Measurements from ENCODE around the gene ANAPC13. TPM values are rescaled to one million over a fixed set of nuclear protein-coding genes. Genes with fewer than 3 reads are reported as not detected.

The ANAPC13 gene
- polyA plus RNA-seq, 1 donor from 2014 or later, result 178 TPM

DNA sequence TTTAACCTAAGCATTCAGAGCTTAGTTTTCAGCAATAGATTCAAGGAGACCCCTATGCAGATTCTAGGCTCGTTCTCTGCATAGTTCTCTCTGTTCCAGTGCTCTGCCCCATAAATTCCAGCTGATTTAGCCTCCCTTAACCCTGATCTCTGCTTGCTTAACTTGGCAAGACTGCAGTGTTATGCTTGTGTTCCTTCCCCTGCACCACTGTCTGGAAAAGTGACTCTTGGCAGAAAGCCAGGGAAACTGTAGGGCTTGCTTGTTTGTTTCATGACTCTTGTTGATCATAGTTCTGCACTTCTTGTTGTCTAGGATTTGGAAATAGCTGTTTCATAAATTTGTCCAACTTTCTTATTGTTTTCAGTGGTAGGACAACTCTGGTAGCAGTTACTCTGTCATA is 40.1 kb downstream of the ANAPC13 start:
- TF ChIP-seq POLR2AphosphoS5 (IDR thresholded peaks at IDR 0.05) (no peak), RAD21 (conservative IDR thresholded peaks at IDR 0.05) (no peak), EZH2 (IDR thresholded peaks at IDR 0.05; ENCODE audit: borderline replicate concordance, insufficient read depth, low read length, poor library complexity, severe bottlenecking) (no peak), TAF1 (IDR thresholded peaks at IDR 0.05; ENCODE audit: low read depth) (no peak), MXI1 (conservative IDR thresholded peaks at IDR 0.05; ENCODE audit: poor library complexity, severe bottlenecking) (no peak), SMC3 (conservative IDR thresholded peaks at IDR 0.05; ENCODE audit: poor library complexity) (no peak), EP300 (conservative IDR thresholded peaks at IDR 0.05; ENCODE audit: poor library complexity, severe bottlenecking) (no peak)
- TF ChIP-seq, protein P1, sequence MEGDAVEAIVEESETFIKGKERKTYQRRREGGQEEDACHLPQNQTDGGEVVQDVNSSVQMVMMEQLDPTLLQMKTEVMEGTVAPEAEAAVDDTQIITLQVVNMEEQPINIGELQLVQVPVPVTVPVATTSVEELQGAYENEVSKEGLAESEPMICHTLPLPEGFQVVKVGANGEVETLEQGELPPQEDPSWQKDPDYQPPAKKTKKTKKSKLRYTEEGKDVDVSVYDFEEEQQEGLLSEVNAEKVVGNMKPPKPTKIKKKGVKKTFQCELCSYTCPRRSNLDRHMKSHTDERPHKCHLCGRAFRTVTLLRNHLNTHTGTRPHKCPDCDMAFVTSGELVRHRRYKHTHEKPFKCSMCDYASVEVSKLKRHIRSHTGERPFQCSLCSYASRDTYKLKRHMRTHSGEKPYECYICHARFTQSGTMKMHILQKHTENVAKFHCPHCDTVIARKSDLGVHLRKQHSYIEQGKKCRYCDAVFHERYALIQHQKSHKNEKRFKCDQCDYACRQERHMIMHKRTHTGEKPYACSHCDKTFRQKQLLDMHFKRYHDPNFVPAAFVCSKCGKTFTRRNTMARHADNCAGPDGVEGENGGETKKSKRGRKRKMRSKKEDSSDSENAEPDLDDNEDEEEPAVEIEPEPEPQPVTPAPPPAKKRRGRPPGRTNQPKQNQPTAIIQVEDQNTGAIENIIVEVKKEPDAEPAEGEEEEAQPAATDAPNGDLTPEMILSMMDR (IDR thresholded peaks at IDR 0.05; ENCODE audit: poor library complexity, severe bottlenecking), result no peak
- TF ChIP-seq, protein P2, sequence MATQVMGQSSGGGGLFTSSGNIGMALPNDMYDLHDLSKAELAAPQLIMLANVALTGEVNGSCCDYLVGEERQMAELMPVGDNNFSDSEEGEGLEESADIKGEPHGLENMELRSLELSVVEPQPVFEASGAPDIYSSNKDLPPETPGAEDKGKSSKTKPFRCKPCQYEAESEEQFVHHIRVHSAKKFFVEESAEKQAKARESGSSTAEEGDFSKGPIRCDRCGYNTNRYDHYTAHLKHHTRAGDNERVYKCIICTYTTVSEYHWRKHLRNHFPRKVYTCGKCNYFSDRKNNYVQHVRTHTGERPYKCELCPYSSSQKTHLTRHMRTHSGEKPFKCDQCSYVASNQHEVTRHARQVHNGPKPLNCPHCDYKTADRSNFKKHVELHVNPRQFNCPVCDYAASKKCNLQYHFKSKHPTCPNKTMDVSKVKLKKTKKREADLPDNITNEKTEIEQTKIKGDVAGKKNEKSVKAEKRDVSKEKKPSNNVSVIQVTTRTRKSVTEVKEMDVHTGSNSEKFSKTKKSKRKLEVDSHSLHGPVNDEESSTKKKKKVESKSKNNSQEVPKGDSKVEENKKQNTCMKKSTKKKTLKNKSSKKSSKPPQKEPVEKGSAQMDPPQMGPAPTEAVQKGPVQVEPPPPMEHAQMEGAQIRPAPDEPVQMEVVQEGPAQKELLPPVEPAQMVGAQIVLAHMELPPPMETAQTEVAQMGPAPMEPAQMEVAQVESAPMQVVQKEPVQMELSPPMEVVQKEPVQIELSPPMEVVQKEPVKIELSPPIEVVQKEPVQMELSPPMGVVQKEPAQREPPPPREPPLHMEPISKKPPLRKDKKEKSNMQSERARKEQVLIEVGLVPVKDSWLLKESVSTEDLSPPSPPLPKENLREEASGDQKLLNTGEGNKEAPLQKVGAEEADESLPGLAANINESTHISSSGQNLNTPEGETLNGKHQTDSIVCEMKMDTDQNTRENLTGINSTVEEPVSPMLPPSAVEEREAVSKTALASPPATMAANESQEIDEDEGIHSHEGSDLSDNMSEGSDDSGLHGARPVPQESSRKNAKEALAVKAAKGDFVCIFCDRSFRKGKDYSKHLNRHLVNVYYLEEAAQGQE (IDR thresholded peaks at IDR 0.05; ENCODE audit: borderline replicate concordance), result no peak
- Histone ChIP-seq H3K4me3 (ENCODE audit: low read length) (no peak overlapping the region), H3K4me2 (ENCODE audit: low read length) (no peak overlapping the region), H3K36me3 (ENCODE audit: insufficient read depth, low read length) (no peaks in the 10 kb centered on the region), H3K9me2 (ENCODE audit: insufficient read depth, low read length) (no peaks in the 10 kb centered on the region), H3F3A (ENCODE audit: insufficient read depth, low read length, poor library complexity, severe bottlenecking) (no peaks in the 10 kb centered on the region), H3K79me2 (replicated peaks; ENCODE audit: insufficient read depth, low read length) (no peaks in the 10 kb centered on the region), H4K20me1 (ENCODE audit: insufficient read depth) (no peaks in the 10 kb centered on the region), H3K27me3 (ENCODE audit: insufficient read depth, low read depth, low read length) (no peaks in the 10 kb centered on the region), H3K27ac (ENCODE audit: low read length) (no peak overlapping the region), H3K9me3 (ENCODE audit: low read length) (peaks cover 7% of the 10 kb centered on the region), H2AFZ (ENCODE audit: low read depth, low read length) (no peak overlapping the region), H3K9ac (ENCODE audit: low read length) (no peak overlapping the region)

DNA sequence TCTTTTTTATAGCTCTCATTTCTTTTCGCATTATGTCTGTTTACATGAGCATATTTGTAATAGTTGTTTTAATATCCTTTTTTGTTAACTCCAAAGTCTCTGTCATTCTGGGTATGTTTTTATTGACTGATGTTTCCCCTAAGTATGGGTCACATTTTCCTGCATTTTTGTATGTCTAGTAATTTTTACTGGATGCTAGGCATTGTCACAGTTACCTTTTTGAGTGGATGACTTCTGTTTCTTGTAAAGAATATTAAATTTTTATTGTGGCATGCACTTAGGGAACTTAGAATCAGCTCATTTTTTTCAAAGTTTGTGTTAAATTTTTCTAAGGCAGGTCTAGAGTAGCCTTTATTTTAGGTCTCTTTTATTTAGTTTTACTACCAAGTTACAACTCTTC is 40.7 kb downstream of the ANAPC13 start:
- H3K4me2 ChIP-seq (ENCODE audit: low read length), result no peak overlapping the region
- no peak overlapping the region for H3K27ac ChIP-seq (ENCODE audit: low read length)
- H4K20me1 ChIP-seq (ENCODE audit: insufficient read depth), result no peaks in the 10 kb centered on the region
- no peak overlapping the region for H2AFZ ChIP-seq (ENCODE audit: low read depth, low read length)
- H3K9me3 ChIP-seq (ENCODE audit: low read length), result peaks cover 7% of the 10 kb centered on the region
- no peaks in the 10 kb centered on the region for H3K79me2 ChIP-seq (replicated peaks; ENCODE audit: insufficient read depth, low read length)
- no peaks in the 10 kb centered on the region for H3K9me2 ChIP-seq (ENCODE audit: insufficient read depth, low read length)
- H3K9ac ChIP-seq (ENCODE audit: low read length), result no peak overlapping the region
- no peaks in the 10 kb centered on the region for H3K36me3 ChIP-seq (ENCODE audit: insufficient read depth, low read length)
- TF ChIP-seq, protein P1 (IDR thresholded peaks at IDR 0.05; ENCODE audit: poor library complexity, severe bottlenecking), result no peak
- TF ChIP-seq, protein P2 (IDR thresholded peaks at IDR 0.05; ENCODE audit: borderline replicate concordance), result no peak
- TF ChIP-seq TAF1 (IDR thresholded peaks at IDR 0.05; ENCODE audit: low read depth), result no peak
- H3K27me3 ChIP-seq (ENCODE audit: insufficient read depth, low read depth, low read length), result no peaks in the 10 kb centered on the region
- H3F3A ChIP-seq (ENCODE audit: insufficient read depth, low read length, poor library complexity, severe bottlenecking), result no peaks in the 10 kb centered on the region
- no peak overlapping the region for H3K4me3 ChIP-seq (ENCODE audit: low read length)

Data from neural cell (in vitro differentiated cells).